CMK (cell line): ENCODE measurements around the gene TOMM70.

ENCODE experiments used
- DNase-seq: peaks from one replicate; pipeline ENCODE4 v3.0.0-alpha.2; 2010; ENCODE audit warnings: low read depth

TOMM70 gene

GRCh38 chr3:100411091-100411982 lies 10.4 kb upstream of the TOMM70 start:
- DNase-seq, result no peak

GRCh38 chr3:100407977-100408532 lies 7.2 kb upstream of the TOMM70 start:
- no peak for DNase-seq

- DNase-seq, result no peak
These were observed 6.3 kb upstream of the TOMM70 start for GRCh38 chr3:100407164-100407563.

- DNase-seq, result no peak
These were observed 3.3 kb upstream of the TOMM70 start for GRCh38 chr3:100404250-100404548.

- no peak for DNase-seq
These were observed 2.7 kb upstream of the TOMM70 start for GRCh38 chr3:100403362-100404249.

GRCh38 chr3:100402891-100403290 lies 2.0 kb upstream of the TOMM70 start:
- no peak for DNase-seq

GRCh38 chr3:100402256-100402655 lies 1.4 kb upstream of the TOMM70 start:
- DNase-seq, result no peak

GRCh38 chr3:100401674-100402041 lies 769 bp upstream of the TOMM70 start:
- DNase-seq, result no peak

GRCh38 chr3:100400419-100400779 lies 490 bp downstream of the TOMM70 start:
- no peak for DNase-seq

GRCh38 chr3:100399341-100400071 lies 1.4 kb downstream of the TOMM70 start:
- no peak for DNase-seq

GRCh38 chr3:100396967-100397366 lies 3.9 kb downstream of the TOMM70 start:
- DNase-seq, result no peak

- DNase-seq, result no peak
These were observed 5.0 kb downstream of the TOMM70 start for GRCh38 chr3:100395679-100396431.

GRCh38 chr3:100389025-100389424 lies 11.9 kb downstream of the TOMM70 start:
- DNase-seq, result no peak

GRCh38 chr3:100386437-100387074 lies 14.3 kb downstream of the TOMM70 start:
- no peak for DNase-seq

- no peak for DNase-seq
These were observed 16.0 kb downstream of the TOMM70 start for GRCh38 chr3:100384733-100385525.

GRCh38 chr3:100376301-100376700 lies 24.6 kb downstream of the TOMM70 start:
- no peak for DNase-seq

GRCh38 chr3:100374521-100374920 lies 26.4 kb downstream of the TOMM70 start:
- DNase-seq, result no peak

- no peak for DNase-seq
These were observed 30.1 kb downstream of the TOMM70 start for GRCh38 chr3:100370756-100371155.

GRCh38 chr3:100368441-100368840 lies 32.4 kb downstream of the TOMM70 start:
- DNase-seq, result no peak

- DNase-seq, result no peak
These were observed 34.5 kb downstream of the TOMM70 start for GRCh38 chr3:100366424-100366823.
